Activated naive CD8-positive, alpha-beta T cell (primary cell): ENCODE results near the gene BCKDHB.
A peak's percentile ranks its signal among the peaks of the same experiment; 100 is the strongest.

Experiments
- H3K27ac Mint-ChIP-seq: one replicate; pipeline ENCODE4 v1.8.0; 2021; ENCODE audit warnings: mixed read lengths
- H3K27me3 Mint-ChIP-seq: one replicate; pipeline ENCODE4 v1.8.0; 2021; ENCODE audit warnings: mixed read lengths
- H3K36me3 Mint-ChIP-seq: one replicate; pipeline ENCODE4 v1.8.0; 2021; ENCODE audit warnings: mixed read lengths
- H3K4me1 Mint-ChIP-seq: one replicate; pipeline ENCODE4 v1.8.0; 2021; ENCODE audit warnings: low read depth, mixed read lengths
- H3K4me3 Mint-ChIP-seq: one replicate; pipeline ENCODE4 v1.8.0; 2021; ENCODE audit warnings: mild to moderate bottlenecking, mixed read lengths
- H3K9me3 Mint-ChIP-seq: one replicate; pipeline ENCODE4 v1.8.0; 2021; ENCODE audit warnings: low read depth, mixed read lengths

BCKDHB gene

DNA sequence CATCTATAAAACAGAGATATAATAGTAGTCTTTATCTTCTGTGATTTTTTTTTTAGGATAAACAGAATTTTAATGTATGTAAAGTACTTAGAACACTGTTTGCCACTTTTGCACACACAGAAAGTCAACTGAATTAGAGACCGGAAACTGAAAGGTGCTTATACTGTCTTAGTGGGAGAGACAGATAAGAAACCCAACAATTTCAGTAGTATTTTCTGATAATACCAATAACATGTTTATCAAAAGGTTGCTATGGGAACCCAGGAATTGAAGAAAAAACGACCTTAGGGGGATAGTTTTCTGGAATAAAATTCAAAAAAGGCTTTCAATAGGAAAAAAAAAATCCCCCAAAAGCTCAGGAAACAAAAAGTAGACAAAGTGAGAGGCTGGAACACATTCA, 138.6 kb downstream of the BCKDHB start:
- H3K4me3 Mint-ChIP-seq, result no peak overlapping the region
- H3K36me3 Mint-ChIP-seq, result peaks cover 23% of the 10 kb centered on the region
- H3K27me3 Mint-ChIP-seq, result no peaks in the 10 kb centered on the region
- H3K9me3 Mint-ChIP-seq, result no peaks in the 10 kb centered on the region
- no peak overlapping the region for H3K27ac Mint-ChIP-seq
- H3K4me1 Mint-ChIP-seq, result peaks cover 2% of the 10 kb centered on the region

DNA sequence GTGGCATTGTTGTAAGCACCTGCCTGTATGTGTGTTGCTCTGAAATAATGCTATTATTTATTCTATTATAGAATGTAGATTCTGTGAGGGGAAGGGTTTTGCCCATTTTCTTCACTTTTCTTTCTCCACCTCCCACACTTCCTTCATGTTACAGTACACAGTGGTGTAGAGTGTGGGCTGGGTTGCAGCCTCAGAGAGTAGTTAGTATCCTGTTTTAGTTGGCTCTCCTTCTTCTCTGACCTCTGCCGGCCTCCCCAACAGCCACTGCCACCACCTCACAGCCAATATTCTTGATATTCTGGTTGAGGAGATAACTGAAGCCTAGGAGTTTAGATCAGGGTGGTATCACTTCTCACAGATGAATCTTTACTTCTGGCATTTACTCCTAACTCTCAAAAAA, 143.4 kb downstream of the BCKDHB start:
- no peaks in the 10 kb centered on the region for H3K9me3 Mint-ChIP-seq
- H3K36me3 Mint-ChIP-seq, result peaks cover 12% of the 10 kb centered on the region
- no peak overlapping the region for H3K4me3 Mint-ChIP-seq
- H3K4me1 Mint-ChIP-seq, result peaks cover 2% of the 10 kb centered on the region
- H3K27ac Mint-ChIP-seq, result no peak overlapping the region
- H3K27me3 Mint-ChIP-seq, result no peaks in the 10 kb centered on the region

DNA sequence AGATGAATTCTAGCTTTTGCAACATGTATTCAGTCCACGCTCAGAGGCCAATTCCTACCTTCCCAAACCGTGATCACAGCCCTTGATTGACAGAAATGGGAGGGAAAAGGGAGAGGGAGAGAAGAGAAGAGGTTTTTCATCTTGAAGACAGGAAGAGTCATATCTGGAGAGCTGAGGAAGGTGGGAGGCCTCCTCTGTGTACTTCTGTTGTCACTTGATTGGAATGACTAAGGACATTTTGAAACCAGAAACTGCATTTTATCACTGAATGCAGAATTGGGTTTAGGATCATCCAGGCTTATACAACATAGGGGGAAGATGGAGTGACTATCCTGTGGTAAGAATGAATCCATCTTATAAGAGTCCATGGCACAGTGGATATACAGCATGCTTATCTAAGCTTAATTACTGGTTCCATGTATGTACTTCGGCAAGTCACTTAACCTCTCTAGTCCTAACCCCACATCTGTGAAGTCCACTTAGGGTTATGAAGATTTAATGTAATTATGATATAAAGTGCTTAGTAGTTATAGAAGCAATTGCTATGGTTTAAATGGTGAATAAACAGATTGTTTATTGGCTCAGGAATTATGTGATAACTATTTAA, 144.0 kb downstream of the BCKDHB start:
- Mint-ChIP-seq H3K27me3 (no peaks in the 10 kb centered on the region), H3K27ac (no peak overlapping the region), H3K4me3 (no peak overlapping the region), H3K4me1 (peaks cover 2% of the 10 kb centered on the region), H3K9me3 (no peaks in the 10 kb centered on the region), H3K36me3 (peaks cover 12% of the 10 kb centered on the region)

DNA sequence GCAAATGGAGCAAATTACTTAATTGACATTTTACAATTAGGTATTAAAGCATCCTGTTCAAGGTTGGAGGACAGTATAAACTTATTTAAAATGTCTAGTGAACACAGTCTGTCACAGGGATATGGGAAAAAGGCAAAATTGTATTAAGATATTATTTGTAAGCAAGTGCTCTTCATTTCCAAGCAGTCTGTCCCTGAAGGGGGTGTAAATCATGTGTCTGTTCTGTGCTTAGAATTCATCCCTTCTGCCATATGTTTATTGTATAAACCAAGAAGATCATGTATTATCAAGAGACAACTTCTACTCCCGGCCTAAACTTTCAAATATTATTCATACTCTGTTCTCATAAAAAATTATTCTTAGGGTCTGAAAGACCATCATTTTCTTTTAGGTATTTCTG, 144.8 kb downstream of the BCKDHB start:
- Mint-ChIP-seq H3K4me3 (no peak overlapping the region), H3K27ac (no peak overlapping the region), H3K27me3 (no peaks in the 10 kb centered on the region), H3K36me3 (peaks cover 10% of the 10 kb centered on the region), H3K4me1 (peaks cover 2% of the 10 kb centered on the region), H3K9me3 (no peaks in the 10 kb centered on the region)

DNA sequence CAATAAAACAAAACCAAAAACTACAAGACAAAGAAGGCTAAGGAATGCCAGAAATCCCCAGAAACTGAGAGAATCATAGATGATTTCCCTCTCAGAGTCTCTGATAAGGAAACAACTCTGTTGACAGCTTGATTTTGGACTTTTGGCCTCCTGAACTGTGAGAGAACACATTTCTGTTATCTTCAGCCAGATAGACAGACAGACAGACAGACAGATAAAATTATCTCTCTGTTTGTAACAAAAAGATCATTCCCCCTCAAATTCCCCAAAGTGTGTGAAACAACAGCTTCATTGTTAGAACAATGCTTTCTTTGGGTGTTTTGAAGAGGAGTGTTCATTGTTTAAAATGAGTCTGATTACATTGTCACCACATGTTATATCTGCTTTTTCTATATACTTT, 148.2 kb downstream of the BCKDHB start:
- no peak overlapping the region for H3K27ac Mint-ChIP-seq
- no peaks in the 10 kb centered on the region for H3K27me3 Mint-ChIP-seq
- peaks cover 10% of the 10 kb centered on the region for H3K36me3 Mint-ChIP-seq
- H3K4me3 Mint-ChIP-seq, result no peak overlapping the region
- peaks cover 2% of the 10 kb centered on the region for H3K4me1 Mint-ChIP-seq
- H3K9me3 Mint-ChIP-seq, result no peaks in the 10 kb centered on the region

DNA sequence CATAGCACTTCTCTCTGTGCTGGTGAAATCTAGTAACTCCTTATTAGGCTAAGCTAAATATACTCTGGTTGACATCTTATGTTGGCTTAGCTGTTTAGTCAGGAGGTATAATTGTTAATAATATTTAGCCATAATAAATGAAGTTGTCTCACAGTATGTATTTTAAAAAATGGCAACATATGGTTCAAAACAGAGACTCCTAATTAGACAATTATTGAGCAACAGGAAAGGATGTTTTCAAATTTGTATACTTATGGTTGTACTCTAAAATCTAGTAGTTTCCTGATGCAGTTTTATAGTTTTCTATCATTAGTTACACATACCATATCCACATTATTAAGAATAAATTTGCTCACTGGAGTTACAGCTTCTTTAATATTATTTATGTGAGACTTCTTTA, 150.2 kb downstream of the BCKDHB start:
- Mint-ChIP-seq H3K27me3 (no peaks in the 10 kb centered on the region), H3K4me3 (no peak overlapping the region), H3K27ac (no peak overlapping the region), H3K9me3 (no peaks in the 10 kb centered on the region), H3K36me3 (peaks cover 17% of the 10 kb centered on the region), H3K4me1 (no peaks in the 10 kb centered on the region)

DNA sequence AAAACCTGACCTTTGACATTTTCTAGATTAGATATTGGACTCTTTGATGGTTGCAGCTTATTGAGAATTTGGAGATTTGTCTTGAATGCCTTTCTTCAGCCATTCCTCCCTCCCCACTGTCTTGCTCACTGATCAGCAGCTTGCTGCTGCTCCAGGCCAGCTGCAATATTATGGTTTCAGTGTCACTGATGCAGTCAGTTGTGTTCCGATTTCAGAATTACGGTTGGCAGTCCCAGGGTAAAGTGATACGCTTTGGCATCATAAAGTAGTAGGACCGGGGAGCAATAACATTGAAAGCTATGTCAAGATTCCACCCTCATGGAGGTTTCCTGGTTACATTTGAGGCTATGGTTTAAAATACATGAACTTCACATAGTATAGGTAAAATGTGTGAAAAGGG, 152.6 kb downstream of the BCKDHB start:
- H3K4me1 Mint-ChIP-seq, result no peaks in the 10 kb centered on the region
- H3K9me3 Mint-ChIP-seq, result no peaks in the 10 kb centered on the region
- peaks cover 18% of the 10 kb centered on the region for H3K36me3 Mint-ChIP-seq
- H3K4me3 Mint-ChIP-seq, result no peak overlapping the region
- no peak overlapping the region for H3K27ac Mint-ChIP-seq
- no peaks in the 10 kb centered on the region for H3K27me3 Mint-ChIP-seq

DNA sequence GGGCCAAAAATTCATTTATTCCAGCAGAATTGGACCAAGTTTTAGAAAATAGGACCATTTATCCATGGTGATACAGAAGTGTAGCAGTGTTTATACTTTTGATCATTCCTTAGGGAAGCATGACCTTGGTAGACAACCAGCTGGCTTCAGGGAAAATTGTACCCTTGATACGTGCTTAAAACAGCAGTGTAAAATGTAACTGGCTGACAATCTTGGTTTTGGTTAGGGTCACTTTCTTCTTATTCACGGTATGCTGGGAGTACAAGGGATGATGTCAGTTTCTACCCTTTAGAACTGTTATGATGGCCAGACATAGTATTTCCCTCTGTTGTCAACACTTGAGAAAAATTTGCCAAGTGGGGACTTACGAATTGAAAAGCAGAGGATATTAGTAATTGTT, 157.1 kb downstream of the BCKDHB start:
- H3K4me3 Mint-ChIP-seq, result no peak overlapping the region
- H3K4me1 Mint-ChIP-seq, result no peaks in the 10 kb centered on the region
- H3K9me3 Mint-ChIP-seq, result no peaks in the 10 kb centered on the region
- H3K27me3 Mint-ChIP-seq, result no peaks in the 10 kb centered on the region
- H3K27ac Mint-ChIP-seq, result no peak overlapping the region
- H3K36me3 Mint-ChIP-seq, result peaks cover 17% of the 10 kb centered on the region

DNA sequence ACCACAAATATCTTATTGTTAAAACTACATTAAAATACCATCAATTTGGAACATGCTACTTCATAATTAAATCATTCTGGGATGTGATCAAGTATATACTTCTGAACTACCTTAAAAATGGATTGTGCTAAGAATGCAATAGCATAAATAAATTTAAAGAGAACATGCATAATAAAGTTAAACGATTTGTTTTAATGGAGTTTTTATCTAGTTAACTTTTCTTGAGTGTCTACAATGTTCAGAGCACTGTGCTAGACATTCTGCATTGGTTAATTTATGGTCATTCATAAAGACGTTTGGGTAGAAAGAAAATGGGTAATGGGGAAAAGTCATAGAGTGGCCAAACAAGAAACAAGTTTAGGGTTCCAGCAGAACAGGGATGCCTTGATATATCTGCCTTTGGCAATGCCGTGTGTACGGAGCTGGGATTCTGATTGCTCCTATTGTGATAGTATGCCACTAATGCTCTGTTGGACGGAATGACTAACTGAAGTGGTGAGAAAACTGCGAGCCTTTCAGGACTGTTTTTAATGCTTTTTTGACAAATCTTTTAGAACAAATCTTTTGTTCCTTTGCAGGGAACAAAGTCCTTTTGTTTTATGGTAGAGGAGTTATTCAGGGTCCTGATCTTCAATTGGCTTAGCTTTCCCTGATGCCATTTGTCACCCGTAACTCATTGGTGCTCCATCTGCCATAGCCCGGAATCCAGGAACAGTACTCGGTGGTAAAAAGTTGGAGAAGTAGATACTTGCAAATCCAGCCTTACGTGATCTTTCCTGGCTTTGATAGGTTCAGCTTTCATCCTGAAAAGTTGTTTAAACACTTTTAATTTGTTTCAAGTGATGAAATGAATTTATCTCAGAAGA, 162.6 kb downstream of the BCKDHB start:
- Mint-ChIP-seq H3K9me3 (no peaks in the 10 kb centered on the region), H3K36me3 (peaks cover 12% of the 10 kb centered on the region), H3K4me3 (no peak overlapping the region), H3K4me1 (no peaks in the 10 kb centered on the region), H3K27me3 (no peaks in the 10 kb centered on the region), H3K27ac (no peak overlapping the region)

DNA sequence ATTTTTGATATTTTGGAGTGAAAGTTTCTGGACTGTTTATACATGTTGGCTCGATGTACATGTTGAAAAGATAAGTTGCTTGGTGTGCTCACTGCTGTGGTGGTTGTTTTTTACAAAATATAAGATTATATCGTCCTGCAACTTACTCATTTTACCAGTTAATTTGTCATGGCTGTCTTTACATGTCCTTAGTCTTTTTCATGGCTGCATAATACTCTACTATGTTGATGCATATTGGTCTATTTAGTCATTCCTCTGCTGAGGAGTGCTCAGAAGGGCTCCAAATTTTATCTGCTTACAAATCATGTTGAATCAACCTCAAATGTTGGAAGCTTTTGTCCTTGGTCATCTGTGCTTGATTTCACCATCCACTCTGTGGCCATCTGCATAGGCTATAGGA, 164.6 kb downstream of the BCKDHB start:
- Mint-ChIP-seq H3K4me1 (no peaks in the 10 kb centered on the region), H3K4me3 (no peak overlapping the region), H3K9me3 (no peaks in the 10 kb centered on the region), H3K27ac (no peak overlapping the region), H3K36me3 (peaks cover 11% of the 10 kb centered on the region), H3K27me3 (no peaks in the 10 kb centered on the region)

DNA sequence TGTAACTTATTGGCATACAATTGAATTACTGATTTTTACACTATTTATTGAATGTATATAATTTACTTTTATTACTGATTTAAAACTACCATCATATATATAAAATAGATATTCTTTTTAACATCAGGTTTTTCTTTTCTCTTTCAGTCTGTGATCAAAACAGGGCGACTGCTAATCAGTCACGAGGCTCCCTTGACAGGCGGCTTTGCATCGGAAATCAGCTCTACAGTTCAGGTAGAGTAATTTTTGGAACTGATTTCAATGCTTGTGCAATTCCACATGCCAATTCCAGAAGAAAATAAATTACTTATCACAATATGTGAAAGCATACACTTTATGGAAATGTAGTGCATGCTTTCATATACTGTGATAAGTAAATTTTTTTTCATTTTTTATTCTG, 166.5 kb downstream of the BCKDHB start:
- Mint-ChIP-seq H3K27me3 (no peaks in the 10 kb centered on the region), H3K4me3 (no peak overlapping the region), H3K27ac (no peak overlapping the region), H3K9me3 (no peaks in the 10 kb centered on the region), H3K36me3 (peaks cover 13% of the 10 kb centered on the region), H3K4me1 (no peaks in the 10 kb centered on the region)

DNA sequence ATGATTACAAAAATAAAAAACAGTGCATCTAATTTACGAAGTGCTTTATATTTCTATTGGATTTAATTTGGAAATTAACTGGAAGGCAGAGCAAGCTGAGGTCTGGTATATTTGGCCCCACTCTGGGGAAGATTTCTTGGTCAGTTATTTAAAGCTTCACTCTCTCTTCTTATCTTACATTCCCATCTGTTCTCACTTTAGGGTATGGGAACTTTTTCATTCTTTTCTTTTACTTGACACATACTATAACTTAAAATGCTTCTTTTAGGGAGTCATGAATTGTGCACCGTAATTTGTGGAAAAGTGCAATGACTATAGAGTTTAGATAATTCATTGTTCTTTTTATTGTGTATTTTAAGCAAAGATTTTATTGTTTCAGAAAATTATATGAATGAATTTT, 170.4 kb downstream of the BCKDHB start:
- H3K4me1 Mint-ChIP-seq, result peaks cover 2% of the 10 kb centered on the region
- no peak overlapping the region for H3K27ac Mint-ChIP-seq
- H3K36me3 Mint-ChIP-seq, result peaks cover 25% of the 10 kb centered on the region
- no peaks in the 10 kb centered on the region for H3K27me3 Mint-ChIP-seq
- H3K4me3 Mint-ChIP-seq, result no peak overlapping the region
- H3K9me3 Mint-ChIP-seq, result no peaks in the 10 kb centered on the region

DNA sequence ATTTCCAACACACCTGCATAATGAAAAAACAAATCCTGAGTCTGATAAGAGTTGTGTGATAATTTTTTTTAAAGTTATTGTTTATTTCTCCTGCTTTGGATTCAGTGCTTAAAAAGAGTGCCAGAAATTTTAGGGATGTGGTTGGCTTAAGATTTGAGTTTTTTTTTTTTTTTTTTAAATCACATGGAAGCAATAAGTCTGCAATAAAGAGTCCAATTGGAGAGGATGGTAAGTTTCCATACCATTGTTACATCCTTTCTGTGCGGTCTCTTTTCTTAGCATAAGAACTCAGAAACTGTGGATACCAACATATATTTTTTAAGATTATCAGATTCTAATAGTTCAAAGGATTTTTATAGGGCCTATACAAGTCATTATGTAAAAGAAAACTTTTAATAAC, 171.0 kb downstream of the BCKDHB start:
- no peak overlapping the region for H3K27ac Mint-ChIP-seq
- H3K9me3 Mint-ChIP-seq, result no peaks in the 10 kb centered on the region
- no peaks in the 10 kb centered on the region for H3K27me3 Mint-ChIP-seq
- peaks cover 2% of the 10 kb centered on the region for H3K4me1 Mint-ChIP-seq
- H3K36me3 Mint-ChIP-seq, result peaks cover 25% of the 10 kb centered on the region
- no peak overlapping the region for H3K4me3 Mint-ChIP-seq

DNA sequence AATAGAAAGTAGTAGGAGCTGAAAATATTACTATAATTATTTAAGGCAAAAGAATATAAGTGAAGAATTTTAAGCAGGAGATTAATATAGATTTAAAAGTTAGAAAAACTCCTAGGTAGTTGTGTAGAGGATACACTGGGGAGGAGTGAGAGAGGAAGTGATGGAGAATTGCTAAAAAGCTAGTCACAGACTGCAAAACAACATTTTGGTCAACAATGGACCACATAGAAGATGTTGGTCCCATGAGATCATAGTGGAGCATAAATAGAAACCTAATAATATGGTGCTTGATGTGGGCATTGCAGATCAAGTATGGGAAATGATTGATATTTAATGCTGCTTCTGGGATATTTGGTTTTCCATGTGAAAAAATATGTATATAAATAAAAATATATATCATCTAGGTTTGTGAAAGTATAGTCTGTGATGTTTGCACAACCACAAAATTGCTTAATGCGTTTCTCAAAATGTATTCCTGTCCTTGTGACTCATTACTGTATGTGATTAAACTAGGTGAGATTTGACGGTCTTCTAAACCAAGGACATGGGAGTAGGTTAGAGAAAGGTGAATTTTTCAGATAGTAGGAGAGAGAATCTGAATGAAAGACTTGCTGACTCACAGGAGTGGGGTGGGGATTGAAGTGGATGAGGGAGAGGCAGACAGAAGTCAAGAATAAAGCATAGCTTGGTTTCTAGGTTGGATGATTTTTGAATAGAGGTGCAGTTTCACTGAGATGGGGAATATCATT, 174.0 kb downstream of the BCKDHB start:
- H3K4me3 Mint-ChIP-seq, result no peak overlapping the region
- peaks cover 20% of the 10 kb centered on the region for H3K36me3 Mint-ChIP-seq
- no peaks in the 10 kb centered on the region for H3K27me3 Mint-ChIP-seq
- peaks cover 4% of the 10 kb centered on the region for H3K4me1 Mint-ChIP-seq
- H3K27ac Mint-ChIP-seq, result peak overlapping the region; percentile 1
- no peaks in the 10 kb centered on the region for H3K9me3 Mint-ChIP-seq

DNA sequence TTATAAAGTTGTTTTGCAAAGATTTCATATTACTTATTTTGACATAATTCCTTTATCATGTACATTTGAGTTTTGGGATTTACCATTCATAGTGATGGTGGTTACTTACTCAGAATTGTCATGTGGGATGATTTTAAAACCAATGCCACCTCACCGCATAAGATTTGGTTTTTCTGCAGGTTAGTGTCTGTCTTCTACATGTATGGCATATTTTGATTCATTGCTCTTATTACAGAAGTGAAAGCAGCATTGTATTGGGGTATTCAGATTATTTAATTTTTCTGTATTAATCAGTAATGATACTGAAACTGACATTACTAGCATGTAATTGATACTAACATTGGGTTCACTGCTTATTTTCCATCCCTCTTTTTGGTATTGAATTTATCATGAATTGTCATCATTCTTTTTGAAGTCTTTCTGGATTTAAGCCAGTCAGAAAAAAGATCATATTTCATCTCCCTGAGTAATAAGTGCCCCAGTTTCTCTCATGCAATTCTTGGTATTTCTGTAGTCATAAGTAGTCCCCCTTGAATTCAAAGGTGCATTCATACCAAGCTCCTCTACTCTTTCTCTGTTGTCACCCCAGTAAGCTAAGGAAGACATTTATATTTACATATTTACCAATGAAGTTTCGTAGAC, 176.6 kb downstream of the BCKDHB start:
- peaks cover 4% of the 10 kb centered on the region for H3K4me1 Mint-ChIP-seq
- no peaks in the 10 kb centered on the region for H3K27me3 Mint-ChIP-seq
- peaks cover 17% of the 10 kb centered on the region for H3K36me3 Mint-ChIP-seq
- H3K4me3 Mint-ChIP-seq, result no peak overlapping the region
- no peak overlapping the region for H3K27ac Mint-ChIP-seq
- no peaks in the 10 kb centered on the region for H3K9me3 Mint-ChIP-seq
